Stomach (tissue), 9 donors: Measurements from ENCODE around the gene XYLT1. TPM values are rescaled to one million over a fixed set of nuclear protein-coding genes. Genes with fewer than 3 reads are reported as not detected.

ENCODE experiments used
- DNase-seq, 2 donors: peaks; one replicate each; pipeline versions ENCODE4 v3.0.0 to v3.0.0-alpha.2; 2013 to 2019
- H3K27ac ChIP-seq, 5 donors: fragments of 200-600 bp in 4 of 5; sonication (generic) in 4 of 5; one replicate each; pipeline ENCODE4 v1.5.1; 2013 to 2019; ENCODE audit warnings: mild to moderate bottlenecking in 1 of 5, moderate library complexity in 1 of 5
- H3K27me3 ChIP-seq, 3 donors: fragments of 200-600 bp; sonication (generic); one replicate each; pipeline ENCODE4 v1.5.1; 2017 to 2019; ENCODE audit warnings: mixed run types in 1 of 3
- H3K36me3 ChIP-seq, 4 donors: fragments of 200-600 bp; sonication (generic); 1 replicate in 3 of 4; 2 replicates in 1 of 4; pipeline ENCODE4 v1.5.1; 2016 to 2019
- H3K4me1 ChIP-seq, 4 donors: fragments of 200-600 bp; sonication (generic); one replicate each; pipeline ENCODE4 v1.5.1; 2016 to 2019
- H3K4me3 ChIP-seq, 4 donors: fragments of 200-600 bp; sonication (generic) in 3 of 4; one replicate each; pipeline ENCODE4 v1.5.1; 2016 to 2019; ENCODE audit warnings: mild to moderate bottlenecking in 1 of 4
- H3K9me3 ChIP-seq, 4 donors: fragments of 200-600 bp; sonication (generic); one replicate each; pipeline ENCODE4 v1.5.1; 2016 to 2019
- EP300 ChIP-seq: sonication (generic); formaldehyde crosslinking; IDR thresholded peaks from one replicate; pipeline ENCODE4 v1.6.1; 2017; ENCODE audit warnings: antibody characterized with exemption
- POLR2A ChIP-seq, 4 donors: fragments of 450-650 bp; IDR thresholded peaks; one replicate each; pipeline ENCODE4 v1.6.1; 2016; ENCODE audit warnings: antibody characterized with exemption in 4 of 4, control low read depth in 2 of 4, mild to moderate bottlenecking in 1 of 4, moderate library complexity in 1 of 4
- POLR2AphosphoS5 ChIP-seq, 3 donors: sonication (generic); formaldehyde crosslinking; IDR thresholded peaks; one replicate each; pipeline ENCODE4 v1.6.1; 2016; ENCODE audit warnings: antibody characterized with exemption in 3 of 3
- WGBS, 5 donors: extraction: QIAGEN DNeasy Blood & Tissue Kit in 3 of 5; methylation state at CpG; one replicate each; pipeline versions ENCODE4 v1.1.5 to v1.1.7; 2013 to 2018; 5-methylcytosine and 5-hydroxymethylcytosine counted together
- intact Hi-C: fragments of 100-400 bp; cut with DNase I; formaldehyde crosslinking; loops from one replicate; pipeline ENCODE4 v1.15.1; 2023; ENCODE audit warnings: low total_unique reads
- polyA plus RNA-seq, 3 donors: library from polyadenylated mRNA; stranded (reverse); fragments of 200-250 nt; gene quantifications; one replicate each; pipeline ENCODE4 v1.2.3, GENCODE V29; 2013
- total RNA-seq, 5 donors: library from RNA; depleted of rRNA; stranded (reverse); fragments of >200 nt; gene quantifications; one replicate each; pipeline versions ENCODE4 v1.1.0 to v1.2.3, GENCODE V29; 2014 to 2016
- TF ChIP-seq, protein P1 (sequence below), 7 experiments: fragments of 450-650 bp in 4 of 7; fragments of 200-600 bp in 3 of 7; sonication (generic) in 3 of 7; IDR thresholded peaks; one replicate each; pipeline ENCODE4 v1.5.1; 2016 to 2019; ENCODE audit warnings: antibody characterized with exemption in 7 of 7, control low read depth in 2 of 7, mild to moderate bottlenecking in 1 of 7
- donor health status: healthy with polysubstance abuse.
- donor health status: Bipolar disorder and iron deficiency.
- donor health status: healthy.

Gene XYLT1
- total and polyA plus RNA-seq, 8 donors: 0.87 to 59.5 (median 9.5) TPM

DNA sequence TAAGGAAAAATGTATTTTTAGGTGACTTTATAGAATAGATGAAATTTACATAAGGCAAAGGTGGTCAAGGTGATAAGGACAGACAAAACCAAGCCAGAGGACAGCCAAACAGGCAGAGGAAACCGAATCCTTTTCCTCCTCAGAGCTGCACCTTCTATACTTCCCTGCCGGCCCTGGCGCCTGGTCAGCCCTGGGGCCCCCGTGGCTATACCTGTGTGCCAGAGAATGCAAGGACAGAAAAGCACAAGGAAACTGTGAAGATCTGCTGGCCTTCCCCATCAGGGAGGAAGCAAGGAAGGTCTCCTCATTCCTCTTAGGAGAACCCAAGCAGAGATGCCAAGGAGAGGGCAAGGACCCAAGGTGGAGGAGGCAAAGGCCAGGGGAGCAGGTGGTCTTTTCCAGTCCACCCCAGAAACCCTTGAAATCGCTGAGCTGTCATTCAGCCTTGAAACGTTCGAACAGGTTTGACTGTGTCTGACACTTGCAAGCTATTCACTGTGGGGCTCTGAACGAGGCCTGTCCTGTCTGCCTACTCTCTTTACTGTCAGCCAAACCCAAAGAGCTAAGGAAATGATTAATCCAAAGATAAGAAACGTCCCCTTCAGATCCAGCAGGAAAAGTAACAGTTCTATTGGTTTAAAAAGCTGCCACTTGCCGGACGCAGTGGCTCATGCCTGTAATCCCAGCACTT, 114.4 kb downstream of the XYLT1 start:
- Histone ChIP-seq H3K4me3 (no peak overlapping the region), H3K36me3 (no peaks in the 10 kb centered on the region), H3K9me3 (no peaks in the 10 kb centered on the region), H3K27me3 (no peaks in the 10 kb centered on the region), H3K4me1 (peaks cover 4 to 46% (median 24%) of the 10 kb centered on the region in 4 donors), H3K27ac (no peak overlapping the region)
- TF ChIP-seq POLR2A (IDR thresholded peaks at IDR 0.05): no peak
- no peak for TF ChIP-seq POLR2AphosphoS5 (IDR thresholded peaks at IDR 0.05)
- no peak for TF ChIP-seq EP300
- TF ChIP-seq, protein P1, sequence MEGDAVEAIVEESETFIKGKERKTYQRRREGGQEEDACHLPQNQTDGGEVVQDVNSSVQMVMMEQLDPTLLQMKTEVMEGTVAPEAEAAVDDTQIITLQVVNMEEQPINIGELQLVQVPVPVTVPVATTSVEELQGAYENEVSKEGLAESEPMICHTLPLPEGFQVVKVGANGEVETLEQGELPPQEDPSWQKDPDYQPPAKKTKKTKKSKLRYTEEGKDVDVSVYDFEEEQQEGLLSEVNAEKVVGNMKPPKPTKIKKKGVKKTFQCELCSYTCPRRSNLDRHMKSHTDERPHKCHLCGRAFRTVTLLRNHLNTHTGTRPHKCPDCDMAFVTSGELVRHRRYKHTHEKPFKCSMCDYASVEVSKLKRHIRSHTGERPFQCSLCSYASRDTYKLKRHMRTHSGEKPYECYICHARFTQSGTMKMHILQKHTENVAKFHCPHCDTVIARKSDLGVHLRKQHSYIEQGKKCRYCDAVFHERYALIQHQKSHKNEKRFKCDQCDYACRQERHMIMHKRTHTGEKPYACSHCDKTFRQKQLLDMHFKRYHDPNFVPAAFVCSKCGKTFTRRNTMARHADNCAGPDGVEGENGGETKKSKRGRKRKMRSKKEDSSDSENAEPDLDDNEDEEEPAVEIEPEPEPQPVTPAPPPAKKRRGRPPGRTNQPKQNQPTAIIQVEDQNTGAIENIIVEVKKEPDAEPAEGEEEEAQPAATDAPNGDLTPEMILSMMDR (IDR thresholded peaks at IDR 0.05): no peak
- DNase-seq: no peak
- intact Hi-C loops: no loop called here
- 63 to 77% (median 66%) methylated on average over 8 to 11 of the region's 11 CpGs for WGBS, 5 donors

DNA sequence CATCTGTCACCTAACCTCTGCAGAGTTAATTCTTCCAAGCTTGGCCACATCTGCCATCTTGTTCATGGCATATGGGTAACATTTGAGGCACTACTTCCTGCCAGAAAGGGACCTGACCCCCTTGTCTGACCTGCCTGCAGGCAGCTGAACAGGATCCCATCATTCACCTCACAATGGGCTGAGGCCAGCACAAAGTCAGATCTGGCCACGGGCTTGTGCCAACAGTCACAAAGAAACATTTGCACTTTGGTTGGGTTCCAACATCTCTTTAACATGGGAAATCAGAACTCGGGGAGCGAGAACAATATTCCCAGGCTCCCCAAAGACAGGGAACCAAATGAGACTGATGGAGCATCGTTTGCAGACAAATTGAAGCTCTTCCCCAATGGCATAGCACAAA, 116.1 kb downstream of the XYLT1 start:
- intact Hi-C loops: no loop called here
- no peaks in the 10 kb centered on the region for H3K9me3 ChIP-seq
- TF ChIP-seq POLR2AphosphoS5 (IDR thresholded peaks at IDR 0.05): no peak
- no peak for DNase-seq
- no peak overlapping the region for H3K4me3 ChIP-seq
- no peak overlapping the region for H3K27ac ChIP-seq
- H3K27me3 ChIP-seq: no peaks in the 10 kb centered on the region
- no peaks in the 10 kb centered on the region for H3K36me3 ChIP-seq
- peaks cover 4 to 46% (median 22%) of the 10 kb centered on the region in 4 donors for H3K4me1 ChIP-seq
- WGBS, 5 donors: 54 to 78% (median 65%) methylated on average over 4 of the region's 4 CpGs

DNA sequence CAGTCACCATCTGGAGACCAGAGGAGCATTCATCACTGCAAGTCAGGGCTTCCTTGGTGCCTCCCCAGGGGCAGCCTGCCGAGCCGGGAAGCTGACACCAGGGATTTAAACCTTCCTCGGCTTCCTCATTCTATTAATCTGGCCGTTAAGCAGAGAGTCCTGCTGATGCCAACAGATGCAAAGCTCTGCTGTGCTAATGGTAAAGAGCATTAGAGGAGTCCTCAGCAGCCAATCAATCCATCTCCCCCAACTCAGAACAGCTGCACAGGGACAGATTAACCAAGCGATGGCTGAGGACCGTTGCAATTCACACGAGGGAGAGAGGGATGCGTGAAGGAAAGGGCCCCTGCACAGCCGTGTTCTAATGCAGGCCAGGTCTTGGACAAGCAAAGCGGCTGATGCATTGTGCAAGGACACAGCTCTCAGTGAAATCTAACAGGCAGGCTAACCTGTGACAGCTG, 116.6 kb downstream of the XYLT1 start:
- Histone ChIP-seq H3K36me3 (no peaks in the 10 kb centered on the region), H3K9me3 (no peaks in the 10 kb centered on the region), H3K4me3 (no peak overlapping the region), H3K27ac (no peak overlapping the region), H3K4me1 (peaks cover under 1 to 40% (median 20%) of the 10 kb centered on the region in 4 donors), H3K27me3 (no peaks in the 10 kb centered on the region)
- TF ChIP-seq EP300 (no peak), POLR2A (IDR thresholded peaks at IDR 0.05) (no peak), POLR2AphosphoS5 (IDR thresholded peaks at IDR 0.05) (no peak)
- TF ChIP-seq, protein P1 (IDR thresholded peaks at IDR 0.05): no peak
- intact Hi-C loops: no loop called here
- DNase-seq: no peak
- WGBS, 5 donors: 64 to 82% (median 74%) methylated on average over 10 of the region's 10 CpGs

DNA sequence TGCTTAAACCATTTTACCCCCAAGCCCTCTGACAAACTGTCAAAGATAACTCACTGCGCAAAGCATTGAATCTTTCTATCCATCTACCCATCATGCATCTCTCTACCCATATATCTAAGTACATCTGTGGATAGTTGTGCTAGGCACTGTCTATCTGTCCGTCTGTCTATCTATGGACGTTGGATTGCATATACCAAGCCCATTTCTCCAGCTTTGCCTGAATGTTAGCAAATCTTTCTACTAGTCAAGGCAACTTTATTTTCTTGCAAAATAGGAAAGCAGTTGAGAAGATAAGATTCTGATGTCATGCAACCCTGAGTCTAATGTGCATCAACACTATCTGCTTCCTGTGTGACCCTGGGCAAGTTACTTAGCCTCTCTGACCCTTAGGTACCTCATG, 117.2 kb downstream of the XYLT1 start:
- intact Hi-C loops: no loop called here
- DNase-seq: no peak
- TF ChIP-seq, protein P1 (IDR thresholded peaks at IDR 0.05): no peak
- TF ChIP-seq POLR2A (IDR thresholded peaks at IDR 0.05) (no peak), EP300 (no peak), POLR2AphosphoS5 (IDR thresholded peaks at IDR 0.05) (no peak)
- Histone ChIP-seq H3K4me3 (no peak overlapping the region), H3K4me1 (peaks cover 0 to 34% (median 17%) of the 10 kb centered on the region in 4 donors), H3K27ac (no peak overlapping the region), H3K9me3 (no peaks in the 10 kb centered on the region), H3K36me3 (no peaks in the 10 kb centered on the region), H3K27me3 (no peaks in the 10 kb centered on the region)
- WGBS, 5 donors: 29 to 95% (median 61%) methylated on average over 3 of the region's 3 CpGs

DNA sequence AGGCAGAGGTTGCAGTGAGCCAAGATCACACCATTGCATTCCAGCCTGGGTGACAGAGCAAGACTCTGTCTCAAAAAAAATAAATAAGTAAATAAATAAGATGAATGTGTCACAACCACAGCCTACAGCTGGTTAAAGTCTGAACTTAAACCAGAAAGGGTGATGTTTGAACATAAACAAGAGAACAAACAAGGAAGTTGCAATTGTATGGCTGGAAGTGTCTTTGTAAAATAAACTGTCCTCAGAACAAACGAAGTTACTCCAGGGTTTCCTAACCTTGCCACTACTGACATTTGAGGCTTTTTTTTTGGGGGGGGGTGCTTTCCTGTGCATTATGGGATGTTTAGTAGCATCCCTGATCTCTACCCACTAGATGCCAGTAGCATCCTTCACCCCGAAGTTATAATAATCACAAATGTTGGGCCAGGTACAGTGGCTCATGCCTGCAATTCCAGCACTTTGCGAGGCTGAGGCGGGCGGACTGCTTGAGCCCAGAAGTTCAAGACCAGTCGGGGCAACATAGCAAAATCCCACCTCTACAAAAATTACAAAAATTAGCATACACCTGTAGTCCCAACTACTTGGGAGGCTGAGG, 119.2 kb downstream of the XYLT1 start:
- Histone ChIP-seq H3K27me3 (no peaks in the 10 kb centered on the region), H3K27ac (no peak overlapping the region), H3K9me3 (no peaks in the 10 kb centered on the region), H3K4me1 (peaks cover 0 to 42% (median 25%) of the 10 kb centered on the region in 4 donors), H3K4me3 (no peak overlapping the region), H3K36me3 (no peaks in the 10 kb centered on the region)
- intact Hi-C loops: no loop called here
- TF ChIP-seq POLR2AphosphoS5 (IDR thresholded peaks at IDR 0.05): no peak
- no peak for TF ChIP-seq EP300
- no peak for TF ChIP-seq POLR2A (IDR thresholded peaks at IDR 0.05)
- TF ChIP-seq, protein P1 (IDR thresholded peaks at IDR 0.05): no peak
- no peak for DNase-seq
- WGBS, 5 donors: 69 to 84% (median 77%) methylated on average over 6 of the region's 6 CpGs
